HepG2 (cell line): ENCODE measurements around the gene ERP44. TPM values are rescaled to one million over a fixed set of nuclear protein-coding genes. Genes with fewer than 3 reads are reported as not detected.

Experiments
- ATAD3A ChIP-seq: sonication (generic); formaldehyde crosslinking; IDR thresholded peaks from 2 replicates; pipeline ENCODE4 v1.4.0; 2020; ENCODE audit warnings: missing genetic modification reagents
- CBX2 ChIP-seq, 2 experiments: fragments of 200-600 bp in 1 of 2; sonication (generic); formaldehyde crosslinking in 1 of 2; IDR thresholded peaks; 2 replicates each; pipeline versions ENCODE4 v1.7.0 to v1.8.1; 2018 to 2022; ENCODE audit warnings: low read depth in 2 of 2, low read length in 1 of 2, mild to moderate bottlenecking in 1 of 2, missing genetic modification reagents in 1 of 2
- CTCF ChIP-seq: sonication (generic); formaldehyde crosslinking; IDR thresholded peaks from 2 replicates; pipeline ENCODE4 v1.5.0; 2020; ENCODE audit warnings: mild to moderate bottlenecking, missing genetic modification reagents, moderate library complexity
- DMTF1 ChIP-seq: sonication (generic); formaldehyde crosslinking; IDR thresholded peaks from 2 replicates; pipeline ENCODE4 v1.4.0; 2020; ENCODE audit warnings: mild to moderate bottlenecking, missing genetic modification reagents
- HMGA1 ChIP-seq: sonication (generic); formaldehyde crosslinking; conservative IDR thresholded peaks from 2 replicates; pipeline ENCODE4 v1.4.0; 2020; ENCODE audit warnings: missing genetic modification reagents
- MED1 ChIP-seq: sonication (generic); formaldehyde crosslinking; IDR thresholded peaks from 2 replicates; pipeline ENCODE4 v1.4.0; 2020; ENCODE audit warnings: missing genetic modification reagents
- NFIB ChIP-seq: sonication (generic); formaldehyde crosslinking; IDR thresholded peaks from 2 replicates; pipeline ENCODE4 v1.9.0; 2021; ENCODE audit warnings: missing genetic modification reagents, mild to moderate bottlenecking, borderline replicate concordance
- NFKB2 ChIP-seq: sonication (generic); formaldehyde crosslinking; IDR thresholded peaks from 2 replicates; pipeline ENCODE4 v1.4.0; 2020; ENCODE audit warnings: missing genetic modification reagents, borderline replicate concordance
- NR2F6 ChIP-seq, 2 experiments: IDR thresholded peaks; 2 replicates each; pipeline ENCODE4 v1.6.1; 2016; ENCODE audit warnings: antibody characterized with exemption in 1 of 2, mild to moderate bottlenecking in 1 of 2
- POGZ ChIP-seq: sonication (generic); formaldehyde crosslinking; IDR thresholded peaks from 2 replicates; pipeline ENCODE4 v1.4.0; 2020; ENCODE audit warnings: mild to moderate bottlenecking, missing genetic modification reagents
- PREB ChIP-seq: sonication (generic); formaldehyde crosslinking; IDR thresholded peaks from 2 replicates; pipeline ENCODE4 v1.4.0; 2020; ENCODE audit warnings: missing genetic modification reagents
- PRMT3 ChIP-seq: sonication (generic); formaldehyde crosslinking; IDR thresholded peaks from 2 replicates; pipeline ENCODE4 v1.8.1; 2022; ENCODE audit warnings: low read depth, mild to moderate bottlenecking, moderate library complexity, missing genetic modification reagents, borderline replicate concordance
- SIN3A ChIP-seq: IDR thresholded peaks from 2 replicates; pipeline ENCODE4 v1.6.1; 2011; ENCODE audit warnings: low read depth, mild to moderate bottlenecking, control low read depth, low read length, borderline replicate concordance
- TBX3 ChIP-seq: fragments of 450-650 bp; IDR thresholded peaks from 2 replicates; pipeline ENCODE4 v1.6.1; 2017; ENCODE audit warnings: antibody characterized with exemption, mild to moderate bottlenecking, inconsistent platforms, borderline replicate concordance
- TEAD3 ChIP-seq: optimal IDR thresholded peaks from 2 replicates; pipeline ENCODE3; 2016; ENCODE audit warnings: borderline replicate concordance
- ZMYM3 ChIP-seq: sonication (generic); formaldehyde crosslinking; IDR thresholded peaks from 2 replicates; pipeline ENCODE4 v1.5.1; 2020; ENCODE audit warnings: mild to moderate bottlenecking, missing genetic modification reagents
- ZNF432 ChIP-seq: sonication (generic); formaldehyde crosslinking; IDR thresholded peaks from 2 replicates; pipeline ENCODE4 v1.5.0; 2020; ENCODE audit warnings: missing genetic modification reagents, mild to moderate bottlenecking, borderline replicate concordance
- ZNF441 ChIP-seq: sonication (generic); formaldehyde crosslinking; IDR thresholded peaks from 2 replicates; pipeline ENCODE4 v1.7.0; 2021; ENCODE audit warnings: missing genetic modification reagents, borderline replicate concordance
- ZNF576 ChIP-seq: sonication (generic); formaldehyde crosslinking; IDR thresholded peaks from 2 replicates; pipeline ENCODE4 v1.4.0; 2020; ENCODE audit warnings: mild to moderate bottlenecking, missing genetic modification reagents
- ZNF768 ChIP-seq: sonication (generic); formaldehyde crosslinking; IDR thresholded peaks from 2 replicates; pipeline ENCODE4 v1.4.0; 2020; ENCODE audit warnings: missing genetic modification reagents
- ZNF841 ChIP-seq: sonication (generic); formaldehyde crosslinking; IDR thresholded peaks from 2 replicates; pipeline ENCODE4 v1.8.1; 2023; ENCODE audit warnings: missing genetic modification reagents, borderline replicate concordance
- ZNF891 ChIP-seq: sonication (generic); formaldehyde crosslinking; IDR thresholded peaks from 2 replicates; pipeline ENCODE4 v1.5.0; 2020; ENCODE audit warnings: mild to moderate bottlenecking, missing genetic modification reagents
- ZSCAN20 ChIP-seq: sonication (generic); formaldehyde crosslinking; IDR thresholded peaks from 2 replicates; pipeline ENCODE4 v1.4.0; 2020; ENCODE audit warnings: missing genetic modification reagents, mild to moderate bottlenecking, borderline replicate concordance
- polyA plus RNA-seq, 8 experiments: library from polyadenylated mRNA; depleted of rRNA in 3 of 8; stranded (reverse) in 7 of 8; unstranded in 1 of 8; fragments of >200 nt; fragmentation: Illumina TruSeq in 4 of 8; extraction: Trizol in 4 of 8; gene quantifications; 2 replicates each; pipeline versions ENCODE4 v1.2.1 to v1.2.3, GENCODE V29; 2011 to 2016; ENCODE audit warnings: low read depth in 4 of 8, missing spikeins in 1 of 8, mixed read lengths in 1 of 8; ENCODE audit not compliant: insufficient read depth in 1 of 8
- total RNA-seq, 5 experiments: library from RNA; depleted of rRNA; stranded (reverse); fragments of >200 nt; fragmentation: Illumina TruSeq; extraction: Trizol; gene quantifications; 2 replicates each; pipeline ENCODE4 v1.2.3, GENCODE V29; 2016; ENCODE audit warnings: low read depth in 1 of 5

Gene ERP44
- total and polyA plus RNA-seq, 2 of the 13 experiments (the other 11 are each of a cell fraction or from before 2014, with no cell fraction given): 8.9 to 13.8 TPM

GRCh38 chr9:100098887-100099721 lies at the start of gene ERP44, which contains the start of gene INVS (continued):
- TF ChIP-seq TEAD3 (CRISPR knock-in tag) (peak; percentile 13), ZSCAN20 (CRISPR knock-in tag) (no peak), ZNF432 (no peak), CBX2 (IDR thresholded peaks at IDR 0.05; ENCODE audit: low read depth, low read length) (no peak), CBX2 (CRISPR knock-in tag; IDR thresholded peaks at IDR 0.05; ENCODE audit: low read depth) (no peak), NFIB (CRISPR knock-in tag) (no peak), ZNF841 (no peak), TBX3 (peak; percentile 89), MED1 (no peak; the same call in 1 of the 2 replicates), CTCF (CRISPR knock-in tag) (peak; percentile 19), NFKB2 (CRISPR knock-in tag) (0 out of 2 replicates have a peak, but pooled peaks have one; percentile 69), NR2F6 (IDR thresholded peaks at IDR 0.05) (0 out of 2 replicates have a peak, but pooled peaks have one; percentile 4), NR2F6 (CRISPR knock-in tag; IDR thresholded peaks at IDR 0.05) (0 out of 2 replicates have a peak, but pooled peaks have one; percentile 7), POGZ (CRISPR knock-in tag) (peak; percentile 79; the same call in 1 of the 2 replicates), SIN3A (peak; percentile 91; the same call in 1 of the 2 replicates), ZMYM3 (peak; percentile 73; the same call in 1 of the 2 replicates), DMTF1 (CRISPR knock-in tag) (no peak), ZNF891 (CRISPR knock-in tag) (0 out of 2 replicates have a peak, but pooled peaks have one; percentile 14), PRMT3 (no peak), ZNF576 (no peak), HMGA1 (CRISPR knock-in tag) (no peak), ZNF768 (peak; percentile 61), ATAD3A (CRISPR knock-in tag) (no peak), PREB (CRISPR knock-in tag) (no peak), ZNF441 (CRISPR knock-in tag) (no peak)
